Stimulated activated CD4-positive, alpha-beta T cell treated with anti-CD3 and anti-CD28 coated beads, TNF-alpha, amount 100 ng/mL, for 48 hours (primary cell): Measurements from ENCODE around the gene DIPK1C.

ENCODE experiments used
- DNase-seq, 3 donors: peaks; one replicate each; pipeline ENCODE4 v3.0.0-alpha.2; 2020; ENCODE audit warnings: low read depth in 3 of 3

The DIPK1C gene

GRCh38 chr18:74482697-74483096 lies 25.6 kb upstream of the DIPK1C start:
- no peak for DNase-seq

GRCh38 chr18:74480149-74480651 lies 23.1 kb upstream of the DIPK1C start:
- no peak for DNase-seq

- DNase-seq: no peak
Observed at GRCh38 chr18:74479486-74480148, 22.5 kb upstream of the DIPK1C start.

- no peak for DNase-seq
Observed at GRCh38 chr18:74478880-74479279, 21.8 kb upstream of the DIPK1C start.

- no peak for DNase-seq
Observed at GRCh38 chr18:74478316-74478715, 21.2 kb upstream of the DIPK1C start.

GRCh38 chr18:74477771-74478170 lies 20.7 kb upstream of the DIPK1C start:
- no peak for DNase-seq

GRCh38 chr18:74476140-74476539 lies 19.0 kb upstream of the DIPK1C start:
- no peak for DNase-seq

- no peak for DNase-seq
Observed at GRCh38 chr18:74473976-74474640, 17.0 kb upstream of the DIPK1C start.

GRCh38 chr18:74472312-74472711 lies 15.2 kb upstream of the DIPK1C start:
- no peak for DNase-seq

- DNase-seq: no peak
Observed at GRCh38 chr18:74468547-74469061, 11.5 kb upstream of the DIPK1C start.

GRCh38 chr18:74465775-74466174 lies 8.7 kb upstream of the DIPK1C start:
- DNase-seq: no peak

GRCh38 chr18:74463983-74464382 lies 6.9 kb upstream of the DIPK1C start:
- no peak for DNase-seq

- DNase-seq: no peak
Observed at GRCh38 chr18:74463254-74463653, 6.1 kb upstream of the DIPK1C start.

GRCh38 chr18:74460825-74461224 lies 3.7 kb upstream of the DIPK1C start:
- DNase-seq: no peak

- DNase-seq: no peak
Observed at GRCh38 chr18:74459889-74460288, 2.8 kb upstream of the DIPK1C start.

GRCh38 chr18:74457725-74458421 lies 765 bp upstream of the DIPK1C start:
- DNase-seq: no peak

GRCh38 chr18:74456349-74457042 lies 612 bp downstream of the DIPK1C start:
- DNase-seq: no peak

GRCh38 chr18:74456017-74456348 lies 1.1 kb downstream of the DIPK1C start:
- DNase-seq: no peak

GRCh38 chr18:74455386-74455785 lies 1.7 kb downstream of the DIPK1C start:
- no peak for DNase-seq

GRCh38 chr18:74454279-74454751 lies 2.8 kb downstream of the DIPK1C start:
- no peak for DNase-seq

- DNase-seq: no peak
Observed at GRCh38 chr18:74453642-74454198, 3.4 kb downstream of the DIPK1C start.
